Nephron progenitor cell (in vitro differentiated cells): Measurements from ENCODE around the gene HERC5.

ENCODE experiments used
- DNase-seq: peaks from one replicate; pipeline ENCODE4 v3.0.0; 2021
- H3K27ac Mint-ChIP-seq: 2 replicates; pipeline ENCODE4 v1.8.0; 2021; ENCODE audit warnings: mild to moderate bottlenecking, moderate library complexity, mixed read lengths
- H3K27me3 Mint-ChIP-seq: 2 replicates; pipeline ENCODE4 v1.8.0; 2021; ENCODE audit warnings: mild to moderate bottlenecking, low read depth, mixed read lengths; ENCODE audit not compliant: poor library complexity
- H3K36me3 Mint-ChIP-seq: 2 replicates; pipeline ENCODE4 v1.8.0; 2021; ENCODE audit warnings: low read depth, mixed read lengths
- H3K4me1 Mint-ChIP-seq: 2 replicates; pipeline ENCODE4 v1.8.0; 2021; ENCODE audit warnings: mixed read lengths
- H3K4me3 Mint-ChIP-seq: 2 replicates; pipeline ENCODE4 v1.8.0; 2021; ENCODE audit warnings: mild to moderate bottlenecking, moderate library complexity, mixed read lengths
- H3K9me3 Mint-ChIP-seq: 2 replicates; pipeline ENCODE4 v1.8.0; 2021; ENCODE audit warnings: mild to moderate bottlenecking, moderate library complexity, mixed read lengths
- CTCF ChIP-seq: fragments of 200-600 bp; sonication (generic); IDR thresholded peaks from 2 replicates; pipeline ENCODE4 v1.5.0; 2021; ENCODE audit warnings: antibody characterized with exemption

The HERC5 gene

GRCh38 chr4:88456670-88457306, at the start of gene HERC5:
Gene HERC5 (plus strand): TSS chr4:88457119. CDS start chr4:88457270, 151 bp downstream.
- peaks cover 12% of the 10 kb centered on the region for H3K9me3 Mint-ChIP-seq
- peak within 1 kb of the TSS; percentile 88 for H3K4me3 Mint-ChIP-seq
- H3K27me3 Mint-ChIP-seq: peaks cover 50% of the 10 kb centered on the region
- peak within 1 kb of the TSS; percentile 96 for H3K27ac Mint-ChIP-seq
- peak; percentile 84 for DNase-seq
- peak; percentile 43 for TF ChIP-seq CTCF
- H3K36me3 Mint-ChIP-seq: peaks cover 5% of the 10 kb centered on the region
- H3K4me1 Mint-ChIP-seq: peaks cover 5% of the 10 kb centered on the region

- Mint-ChIP-seq H3K36me3 (no peaks in the 10 kb centered on the region), H3K27ac (no peak overlapping the region)
Observed at GRCh38 chr4:88409206-88409605, 47.7 kb upstream of the HERC5 start.

GRCh38 chr4:88409789-88410188, 47.1 kb upstream of the HERC5 start:
- H3K4me1 Mint-ChIP-seq: peaks cover 6% of the 10 kb centered on the region
- H3K27me3 Mint-ChIP-seq: no peaks in the 10 kb centered on the region
- no peaks in the 10 kb centered on the region for H3K36me3 Mint-ChIP-seq
- no peak for TF ChIP-seq CTCF
- peaks cover 4% of the 10 kb centered on the region for H3K9me3 Mint-ChIP-seq
- H3K4me3 Mint-ChIP-seq: no peak overlapping the region
- no peak for DNase-seq
- no peak overlapping the region for H3K27ac Mint-ChIP-seq

More at GRCh38 chr4:88409206-88409605, 47.7 kb upstream of the HERC5 start:
- TF ChIP-seq CTCF: no peak
- Mint-ChIP-seq H3K9me3 (peaks cover 4% of the 10 kb centered on the region), H3K4me1 (peaks cover 6% of the 10 kb centered on the region), H3K27me3 (no peaks in the 10 kb centered on the region), H3K4me3 (no peak overlapping the region)
- DNase-seq: no peak

GRCh38 chr4:88411491-88412096, 45.3 kb upstream of the HERC5 start:
- Mint-ChIP-seq H3K4me1 (peaks cover 6% of the 10 kb centered on the region), H3K36me3 (no peaks in the 10 kb centered on the region), H3K27me3 (no peaks in the 10 kb centered on the region), H3K9me3 (peaks cover 4% of the 10 kb centered on the region), H3K27ac (no peak overlapping the region), H3K4me3 (no peak overlapping the region)
- no peak for DNase-seq
- TF ChIP-seq CTCF: no peak

GRCh38 chr4:88413801-88414200, 43.1 kb upstream of the HERC5 start:
- Mint-ChIP-seq H3K36me3 (no peaks in the 10 kb centered on the region), H3K4me1 (peaks cover 6% of the 10 kb centered on the region), H3K4me3 (no peak overlapping the region), H3K9me3 (peaks cover 4% of the 10 kb centered on the region), H3K27me3 (no peaks in the 10 kb centered on the region), H3K27ac (no peak overlapping the region)
- no peak for DNase-seq
- TF ChIP-seq CTCF: no peak

GRCh38 chr4:88414755-88415154, 42.2 kb upstream of the HERC5 start:
- Mint-ChIP-seq H3K36me3 (no peaks in the 10 kb centered on the region), H3K27ac (no peak overlapping the region), H3K4me1 (peaks cover 6% of the 10 kb centered on the region), H3K9me3 (no peaks in the 10 kb centered on the region), H3K27me3 (no peaks in the 10 kb centered on the region), H3K4me3 (no peak overlapping the region)
- TF ChIP-seq CTCF: no peak
- no peak for DNase-seq
